ENCODE data around the gene ANTXR2. TPM values are rescaled to one million over a fixed set of nuclear protein-coding genes. Genes with fewer than 3 reads are reported as not detected.

The ANTXR2 gene
- total RNA-seq, 4 donors from 2014 or later = 51.8 to 182 (median 144) TPM

DNA sequence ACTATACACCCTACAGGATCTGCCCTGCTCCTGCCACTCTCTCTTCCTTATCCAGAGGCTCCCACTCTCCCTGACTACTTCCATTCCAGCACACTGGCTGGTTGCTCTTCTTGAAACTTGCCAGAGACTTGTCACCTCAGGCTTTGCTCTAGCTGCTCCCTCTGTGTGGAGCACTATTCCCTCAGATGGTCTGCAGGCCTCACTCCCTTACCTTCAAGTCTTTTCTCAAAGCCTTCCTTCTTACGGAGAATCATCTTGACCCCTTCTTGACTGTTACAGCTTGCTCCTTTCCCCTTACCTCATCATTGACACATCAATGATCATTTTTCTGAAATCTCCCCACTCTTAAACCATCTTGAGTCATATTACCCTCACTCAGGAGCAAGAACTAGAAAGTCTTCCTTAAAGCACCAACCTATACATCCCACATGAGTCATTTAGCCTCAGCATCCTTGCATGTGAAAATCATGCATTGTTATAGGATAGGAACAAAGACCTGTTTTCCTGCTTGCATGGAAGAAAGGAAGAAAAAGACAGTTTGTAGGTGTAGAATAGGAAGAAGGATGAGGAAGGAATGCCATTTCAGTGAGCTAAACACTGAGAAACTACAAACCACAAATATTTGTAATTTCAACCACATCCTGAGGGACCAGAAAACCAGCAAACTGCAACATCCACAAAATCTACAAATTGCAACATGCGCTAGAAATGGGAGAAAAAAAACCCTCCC, 55.7 kb downstream of the ANTXR2 start:
- H3K4me3 ChIP-seq = no peak overlapping the region
- TF ChIP-seq CTCF (IDR thresholded peaks at IDR 0.05) = no peak
- no peak for TF ChIP-seq POLR2A (IDR thresholded peaks at IDR 0.05)
- H3K27me3 ChIP-seq = no peaks in the 10 kb centered on the region
- intact Hi-C loops (cut with DNase I; ENCODE audit: low total_unique reads) = no loop called here
- peaks cover 3 to 5% of the 10 kb centered on the region in 2 donors for H3K4me1 ChIP-seq
- no peak for DNase-seq
- H3K9me3 ChIP-seq = no peaks in the 10 kb centered on the region
- H3K27ac ChIP-seq = peak overlapping the region; percentile 68 to 86
- H3K36me3 ChIP-seq = no peaks in the 10 kb centered on the region

- Histone ChIP-seq H3K9me3 (no peaks in the 10 kb centered on the region), H3K4me1 (peaks cover 3 to 5% of the 10 kb centered on the region in 2 donors), H3K4me3 (no peak overlapping the region), H3K27me3 (no peaks in the 10 kb centered on the region), H3K27ac (peak overlapping the region; percentile 68 to 86), H3K36me3 (no peaks in the 10 kb centered on the region)
- DNase-seq = no peak
- TF ChIP-seq POLR2A (IDR thresholded peaks at IDR 0.05) (no peak), CTCF (IDR thresholded peaks at IDR 0.05) (no peak)
- intact Hi-C loops (cut with DNase I; ENCODE audit: low total_unique reads) = no loop called here
These were observed 56.5 kb downstream of the ANTXR2 start for GRCh38 chr4:80016506-80016905.

DNA sequence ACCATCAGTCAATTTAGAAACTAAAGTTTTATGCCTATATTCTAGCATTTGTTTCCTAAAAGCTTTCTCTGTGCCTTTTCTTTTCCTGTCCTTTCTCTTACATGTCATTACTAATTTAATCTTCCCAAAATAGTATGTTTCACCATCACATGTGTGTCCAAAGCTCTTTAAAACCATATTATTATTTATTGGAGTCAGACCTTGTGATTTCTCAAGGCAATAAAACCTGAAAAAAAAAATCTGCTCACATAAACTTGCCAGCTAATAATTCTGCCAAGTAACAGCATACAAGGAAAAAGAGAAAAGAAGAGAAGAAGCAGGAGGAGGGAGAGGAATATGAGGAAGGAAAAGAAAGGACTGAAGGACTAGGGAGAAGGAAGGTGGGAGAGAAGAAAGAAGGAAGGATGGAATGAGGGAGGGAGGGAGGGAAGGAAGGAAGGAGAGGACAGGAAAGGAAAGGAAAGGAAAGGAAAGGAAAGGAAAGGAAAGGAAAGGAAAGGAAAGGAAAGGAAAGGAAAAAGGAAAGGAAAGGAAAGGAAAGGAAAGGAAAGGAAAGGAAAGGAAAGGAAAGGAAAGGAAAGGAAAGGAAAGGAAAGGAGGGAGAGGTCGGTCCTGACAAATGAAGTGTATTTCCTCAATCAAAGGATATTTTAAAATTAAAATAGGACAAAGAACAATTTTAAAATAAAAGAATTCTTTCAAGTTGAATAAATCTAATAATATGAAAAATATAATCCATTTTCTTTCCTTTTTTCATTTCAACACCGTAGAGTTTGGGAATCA, 57.4 kb downstream of the ANTXR2 start:
- no peaks in the 10 kb centered on the region for H3K27me3 ChIP-seq
- no peak for DNase-seq
- no peaks in the 10 kb centered on the region for H3K36me3 ChIP-seq
- TF ChIP-seq CTCF (IDR thresholded peaks at IDR 0.05) (no peak), POLR2A (IDR thresholded peaks at IDR 0.05) (no peak)
- H3K4me3 ChIP-seq = no peak overlapping the region
- intact Hi-C loops (cut with DNase I; ENCODE audit: low total_unique reads) = no loop called here
- peak overlapping the region; percentile 68 to 86 for H3K27ac ChIP-seq
- no peaks in the 10 kb centered on the region for H3K9me3 ChIP-seq
- H3K4me1 ChIP-seq = peaks cover 3 to 5% of the 10 kb centered on the region in 2 donors

GRCh38 chr4:80014531-80014930, 58.5 kb downstream of the ANTXR2 start:
- intact Hi-C loops (cut with DNase I; ENCODE audit: low total_unique reads) = no loop called here
- Histone ChIP-seq H3K36me3 (no peaks in the 10 kb centered on the region), H3K4me3 (no peak overlapping the region), H3K27ac (peak overlapping the region; percentile 68 to 86), H3K27me3 (no peaks in the 10 kb centered on the region), H3K9me3 (no peaks in the 10 kb centered on the region), H3K4me1 (peaks cover 3 to 5% of the 10 kb centered on the region in 2 donors)
- no peak for DNase-seq
- TF ChIP-seq POLR2A (IDR thresholded peaks at IDR 0.05) (no peak), CTCF (IDR thresholded peaks at IDR 0.05) (no peak)

DNA sequence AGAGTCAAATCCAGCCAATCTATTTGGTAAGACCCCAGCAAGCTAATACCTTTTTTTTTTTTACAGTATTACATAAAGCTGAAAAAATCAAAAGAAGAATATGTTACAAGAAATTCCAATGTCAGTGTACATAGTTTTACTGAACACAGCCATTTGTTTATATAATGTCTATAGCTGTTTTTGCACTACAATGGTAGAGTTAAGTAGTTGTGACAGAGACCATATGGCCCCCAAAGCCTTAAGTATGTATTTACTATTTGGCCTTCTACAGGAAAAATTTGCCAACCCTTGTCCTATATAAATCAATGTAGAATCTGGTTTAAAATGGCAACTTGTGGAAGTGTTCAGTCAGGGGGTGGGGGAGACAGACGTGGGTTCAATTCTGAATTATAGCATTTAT, 60.7 kb downstream of the ANTXR2 start:
- peak overlapping the region; percentile 50 to 86 for H3K27ac ChIP-seq
- H3K27me3 ChIP-seq = no peaks in the 10 kb centered on the region
- no peak overlapping the region for H3K4me3 ChIP-seq
- H3K4me1 ChIP-seq = peaks cover under 1 to 5% of the 10 kb centered on the region in 2 donors
- H3K36me3 ChIP-seq = no peaks in the 10 kb centered on the region
- H3K9me3 ChIP-seq = no peaks in the 10 kb centered on the region
- intact Hi-C loops (cut with DNase I; ENCODE audit: low total_unique reads) = no loop called here
- no peak for TF ChIP-seq CTCF (IDR thresholded peaks at IDR 0.05)
- TF ChIP-seq POLR2A (IDR thresholded peaks at IDR 0.05) = no peak
- DNase-seq = no peak

Data from uterus (tissue), 4 donors.